GM08714 (cell line): ENCODE results near the gene UNC13C.

Experiments used
- H3K4me3 ChIP-seq: fragments of 200-500 bp; sonication (Bioruptor generic); 2 replicates; pipeline ENCODE4 v1.5.1; 2014; ENCODE audit warnings: mild to moderate bottlenecking, low read length, inconsistent platforms
- ZNF274 ChIP-seq: IDR thresholded peaks from 2 replicates; pipeline ENCODE4 v1.6.1; 2012; ENCODE audit warnings: mild to moderate bottlenecking, low read depth, low read length

Gene UNC13C

DNA sequence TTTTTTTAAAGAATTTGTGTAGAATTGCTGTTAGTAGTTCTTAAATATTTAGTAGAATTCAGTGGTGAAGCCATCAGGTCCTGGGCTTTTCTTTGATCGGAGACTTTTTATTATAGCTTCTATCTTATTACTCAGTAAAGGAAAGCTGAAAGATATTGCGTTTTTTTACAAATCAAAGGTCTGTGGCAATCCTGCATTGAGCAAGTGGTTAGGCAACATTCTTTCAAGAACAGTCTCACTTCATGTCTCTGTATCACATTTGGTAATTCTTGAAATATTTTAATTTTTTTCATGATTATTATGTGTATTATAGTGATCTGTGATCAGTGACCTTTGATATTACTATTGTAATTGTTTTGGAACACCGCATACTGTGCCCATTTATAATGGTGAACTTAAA lies 140.8 kb downstream of the UNC13C start:
- no peak for TF ChIP-seq ZNF274
- no peak overlapping the region for H3K4me3 ChIP-seq

GRCh38 chr15:54120949-54121463 lies 142.8 kb downstream of the UNC13C start:
- no peak overlapping the region for H3K4me3 ChIP-seq
- no peak for TF ChIP-seq ZNF274

- no peak overlapping the region for H3K4me3 ChIP-seq
Observed at GRCh38 chr15:54127574-54127973, 149.3 kb downstream of the UNC13C start.

GRCh38 chr15:54131410-54131809 lies 153.2 kb downstream of the UNC13C start:
- TF ChIP-seq ZNF274, result no peak
- no peak overlapping the region for H3K4me3 ChIP-seq

More at GRCh38 chr15:54127574-54127973, 149.3 kb downstream of the UNC13C start:
- no peak for TF ChIP-seq ZNF274

GRCh38 chr15:54149115-54149531 lies 170.9 kb downstream of the UNC13C start:
- no peak overlapping the region for H3K4me3 ChIP-seq
- no peak for TF ChIP-seq ZNF274

DNA sequence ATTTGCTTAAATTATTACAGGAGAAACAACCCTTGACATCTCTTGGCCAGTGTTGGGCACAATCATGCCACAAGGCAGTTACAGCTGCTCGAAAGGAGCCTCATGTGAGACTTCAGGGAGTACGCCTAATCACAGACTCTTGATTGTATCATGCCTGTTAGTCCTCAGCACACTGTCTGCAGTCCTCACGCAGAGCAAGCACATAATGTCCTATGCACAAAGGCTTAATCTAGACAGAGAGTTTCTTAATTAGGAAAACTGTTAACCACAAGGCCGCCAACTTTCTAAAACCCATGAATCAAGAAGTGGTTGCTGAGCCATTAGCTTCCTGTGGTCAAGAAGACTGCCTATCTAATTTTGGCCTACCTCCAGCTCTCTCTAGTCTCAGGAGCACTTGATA lies 172.0 kb downstream of the UNC13C start:
- no peak for TF ChIP-seq ZNF274
- H3K4me3 ChIP-seq, result no peak overlapping the region

GRCh38 chr15:54159012-54159411 lies 180.8 kb downstream of the UNC13C start:
- no peak overlapping the region for H3K4me3 ChIP-seq
- no peak for TF ChIP-seq ZNF274

DNA sequence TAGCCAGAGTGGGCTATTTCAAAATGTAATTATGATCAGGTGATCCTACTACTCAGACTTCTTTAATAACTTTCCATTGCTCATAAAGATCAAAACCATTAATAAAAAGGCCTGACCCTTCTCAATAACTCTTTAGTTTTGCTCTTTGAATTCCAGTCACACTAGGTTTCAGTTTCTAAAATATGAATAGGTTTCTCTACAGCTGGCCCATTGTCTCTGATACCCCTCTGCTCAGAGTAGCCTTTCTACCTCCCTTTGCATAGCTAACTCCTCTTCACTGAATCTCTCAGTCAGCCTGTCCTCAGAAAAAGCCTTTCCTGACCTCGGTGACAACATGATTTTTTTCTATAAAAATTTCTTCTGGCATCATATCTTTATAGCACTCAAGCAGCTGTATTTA lies 209.1 kb downstream of the UNC13C start:
- H3K4me3 ChIP-seq, result no peak overlapping the region
- TF ChIP-seq ZNF274, result no peak

DNA sequence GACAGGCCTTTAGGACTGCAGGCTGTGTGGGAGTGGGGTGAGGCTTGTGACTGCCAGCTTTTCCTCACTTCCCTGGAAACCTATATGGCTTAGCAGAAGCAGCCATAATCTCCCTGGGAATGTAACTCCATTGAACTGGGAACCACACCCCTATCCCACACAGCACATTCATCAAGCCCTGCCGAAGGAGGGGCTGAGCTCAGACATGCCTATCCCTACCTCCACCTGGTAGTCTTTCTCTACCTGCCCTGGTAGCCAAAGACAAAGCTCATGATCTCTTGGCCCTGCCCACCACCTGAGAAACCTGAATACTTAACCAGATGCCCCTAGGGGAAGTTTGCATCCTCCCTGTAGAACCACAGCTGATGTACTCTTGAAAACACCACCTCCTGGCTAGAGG lies 219.8 kb downstream of the UNC13C start:
- TF ChIP-seq ZNF274, result no peak
- no peak overlapping the region for H3K4me3 ChIP-seq

- no peak for TF ChIP-seq ZNF274
- no peak overlapping the region for H3K4me3 ChIP-seq
Observed at GRCh38 chr15:54206586-54207321, 228.5 kb downstream of the UNC13C start.

DNA sequence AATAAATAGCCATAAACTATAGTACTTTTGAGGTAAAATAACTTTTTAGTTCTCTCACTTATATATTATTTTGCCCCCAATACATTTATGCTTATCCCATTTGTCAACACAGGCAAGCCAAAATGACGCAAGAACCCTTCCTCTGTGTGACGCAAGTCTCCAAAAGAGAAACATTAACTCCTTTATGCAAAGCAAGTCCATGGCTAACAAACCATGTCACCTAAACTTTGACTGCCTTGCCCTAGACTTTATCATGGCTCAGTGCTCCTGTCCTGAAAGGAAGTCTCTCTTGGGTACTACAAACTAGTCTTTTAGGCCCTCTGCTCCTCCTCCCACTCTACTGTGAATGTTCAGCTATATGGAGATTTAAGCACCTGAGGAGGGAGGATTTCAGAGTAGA lies 230.5 kb downstream of the UNC13C start:
- no peak overlapping the region for H3K4me3 ChIP-seq
- TF ChIP-seq ZNF274, result no peak

DNA sequence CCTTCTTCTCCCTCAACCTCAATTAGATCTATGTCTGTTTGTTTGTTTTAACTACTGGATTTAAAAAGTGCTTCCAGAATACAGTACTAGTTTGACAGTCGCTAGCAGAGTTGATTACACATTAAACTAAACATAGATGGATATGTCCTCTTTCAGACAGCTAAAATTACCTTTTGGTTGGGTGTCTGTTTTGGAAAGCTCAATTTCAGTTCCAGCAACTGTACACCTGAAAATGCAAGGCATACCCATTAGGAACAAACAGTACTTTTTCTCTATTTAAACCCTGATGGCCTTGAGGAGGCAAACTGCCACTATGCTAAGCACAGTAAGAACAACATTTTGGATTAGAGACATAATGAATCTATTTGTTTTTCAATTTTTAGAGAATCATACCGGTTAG lies 234.4 kb downstream of the UNC13C start:
- H3K4me3 ChIP-seq, result no peak overlapping the region
- TF ChIP-seq ZNF274, result no peak

GRCh38 chr15:54226455-54226854 lies 248.2 kb downstream of the UNC13C start:
- TF ChIP-seq ZNF274, result no peak

DNA sequence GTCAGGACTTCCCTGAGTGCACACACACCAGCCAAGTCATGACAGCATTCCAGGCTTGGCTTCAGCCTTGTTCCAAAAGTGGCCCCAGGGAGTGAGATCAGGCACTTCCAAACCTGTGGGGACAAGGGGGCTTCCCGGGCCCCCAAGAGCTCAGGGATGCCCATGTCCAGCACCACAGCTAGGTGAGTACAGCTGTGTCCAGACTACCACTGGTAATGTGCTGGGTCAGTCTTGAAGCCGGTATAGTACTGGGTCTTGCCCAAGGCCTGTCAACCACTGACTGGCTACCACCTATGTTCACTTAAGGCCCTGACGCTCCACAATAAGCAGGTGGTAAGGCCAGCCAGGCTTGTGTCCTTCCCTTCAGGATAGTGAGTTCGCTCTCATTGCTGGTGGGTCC lies 249.3 kb downstream of the UNC13C start:
- TF ChIP-seq ZNF274, result no peak
- no peak overlapping the region for H3K4me3 ChIP-seq

More at GRCh38 chr15:54226455-54226854, 248.2 kb downstream of the UNC13C start:
- no peak overlapping the region for H3K4me3 ChIP-seq

- TF ChIP-seq ZNF274, result no peak
- H3K4me3 ChIP-seq, result no peak overlapping the region
Observed at GRCh38 chr15:54250326-54250725, 272.1 kb downstream of the UNC13C start.

- TF ChIP-seq ZNF274, result no peak
- no peak overlapping the region for H3K4me3 ChIP-seq
Observed at GRCh38 chr15:54256190-54256589, 277.9 kb downstream of the UNC13C start.

GRCh38 chr15:54273928-54274327 lies 295.7 kb downstream of the UNC13C start:
- no peak for TF ChIP-seq ZNF274
- no peak overlapping the region for H3K4me3 ChIP-seq
